Parathyroid adenoma (tissue), 2 donors: Measurements from ENCODE around the gene CUL9.

Experiments
- H2AFZ ChIP-seq: fragments of 300-600 bp; sonication (generic); one replicate; pipeline ENCODE4 v1.7.0; 2017; ENCODE audit warnings: antibody characterized with exemption, mild to moderate bottlenecking
- H3K27ac ChIP-seq: fragments of 300-600 bp; sonication (generic); one replicate; pipeline ENCODE4 v1.7.0; 2017
- H3K27me3 ChIP-seq: fragments of 300-600 bp; sonication (generic); one replicate; pipeline ENCODE4 v1.7.0; 2017; ENCODE audit warnings: low read length; ENCODE audit not compliant: control insufficient read depth, insufficient read depth
- H3K36me3 ChIP-seq: fragments of 300-600 bp; sonication (generic); one replicate; pipeline ENCODE4 v1.7.0; 2017; ENCODE audit warnings: low read length; ENCODE audit not compliant: control insufficient read depth, insufficient read depth
- H3K4me1 ChIP-seq: fragments of 300-600 bp; sonication (generic); one replicate; pipeline ENCODE4 v1.7.0; 2017; ENCODE audit warnings: control low read depth
- H3K4me2 ChIP-seq: fragments of 300-600 bp; sonication (generic); one replicate; pipeline ENCODE4 v1.7.0; 2017; ENCODE audit warnings: low read length
- H3K4me3 ChIP-seq: fragments of 300-600 bp; sonication (generic); one replicate; pipeline ENCODE4 v1.7.0; 2017; ENCODE audit warnings: low read depth, low read length
- H3K79me2 ChIP-seq: fragments of 300-600 bp; sonication (generic); one replicate; pipeline ENCODE4 v1.7.0; 2017; ENCODE audit warnings: control low read depth
- H3K9ac ChIP-seq: fragments of 300-600 bp; sonication (generic); one replicate; pipeline ENCODE4 v1.7.0; 2017; ENCODE audit warnings: mild to moderate bottlenecking
- H3K9me3 ChIP-seq: fragments of 300-600 bp; sonication (generic); one replicate; pipeline ENCODE4 v1.7.0; 2017; ENCODE audit warnings: low read length; ENCODE audit not compliant: control insufficient read depth
- TF ChIP-seq, protein P1 (sequence below): fragments of 300-600 bp; sonication (generic); IDR thresholded peaks from one replicate; pipeline ENCODE4 v1.7.0; 2017; ENCODE audit warnings: antibody characterized with exemption, mild to moderate bottlenecking
- donor health status: primary hyperparathyroidism.

CUL9 gene

DNA sequence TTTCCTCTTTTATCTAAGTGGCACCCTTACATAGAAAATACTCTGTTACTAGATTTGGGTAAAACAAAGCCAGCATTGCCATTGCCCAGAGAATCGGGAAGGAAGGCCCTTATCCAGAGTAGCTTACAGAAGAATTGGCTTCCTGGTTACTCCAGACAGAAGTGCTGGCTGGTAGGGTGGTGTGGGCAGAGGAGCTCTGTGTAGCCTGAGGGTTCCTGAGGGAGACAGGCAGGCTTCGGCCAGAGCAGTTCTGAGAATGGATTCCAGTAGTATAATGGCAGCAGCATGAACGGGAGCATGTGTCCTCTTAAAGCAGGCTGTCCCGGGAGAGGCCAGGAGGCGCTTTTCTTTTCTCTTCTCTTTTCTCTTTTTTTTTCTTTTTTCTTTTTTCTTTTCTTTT is 11.9 kb downstream of the CUL9 start:
- Histone ChIP-seq H3K4me3 (no peak overlapping the region), H3K36me3 (no peaks in the 10 kb centered on the region)
- TF ChIP-seq, protein P1, sequence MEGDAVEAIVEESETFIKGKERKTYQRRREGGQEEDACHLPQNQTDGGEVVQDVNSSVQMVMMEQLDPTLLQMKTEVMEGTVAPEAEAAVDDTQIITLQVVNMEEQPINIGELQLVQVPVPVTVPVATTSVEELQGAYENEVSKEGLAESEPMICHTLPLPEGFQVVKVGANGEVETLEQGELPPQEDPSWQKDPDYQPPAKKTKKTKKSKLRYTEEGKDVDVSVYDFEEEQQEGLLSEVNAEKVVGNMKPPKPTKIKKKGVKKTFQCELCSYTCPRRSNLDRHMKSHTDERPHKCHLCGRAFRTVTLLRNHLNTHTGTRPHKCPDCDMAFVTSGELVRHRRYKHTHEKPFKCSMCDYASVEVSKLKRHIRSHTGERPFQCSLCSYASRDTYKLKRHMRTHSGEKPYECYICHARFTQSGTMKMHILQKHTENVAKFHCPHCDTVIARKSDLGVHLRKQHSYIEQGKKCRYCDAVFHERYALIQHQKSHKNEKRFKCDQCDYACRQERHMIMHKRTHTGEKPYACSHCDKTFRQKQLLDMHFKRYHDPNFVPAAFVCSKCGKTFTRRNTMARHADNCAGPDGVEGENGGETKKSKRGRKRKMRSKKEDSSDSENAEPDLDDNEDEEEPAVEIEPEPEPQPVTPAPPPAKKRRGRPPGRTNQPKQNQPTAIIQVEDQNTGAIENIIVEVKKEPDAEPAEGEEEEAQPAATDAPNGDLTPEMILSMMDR, result no peak

DNA sequence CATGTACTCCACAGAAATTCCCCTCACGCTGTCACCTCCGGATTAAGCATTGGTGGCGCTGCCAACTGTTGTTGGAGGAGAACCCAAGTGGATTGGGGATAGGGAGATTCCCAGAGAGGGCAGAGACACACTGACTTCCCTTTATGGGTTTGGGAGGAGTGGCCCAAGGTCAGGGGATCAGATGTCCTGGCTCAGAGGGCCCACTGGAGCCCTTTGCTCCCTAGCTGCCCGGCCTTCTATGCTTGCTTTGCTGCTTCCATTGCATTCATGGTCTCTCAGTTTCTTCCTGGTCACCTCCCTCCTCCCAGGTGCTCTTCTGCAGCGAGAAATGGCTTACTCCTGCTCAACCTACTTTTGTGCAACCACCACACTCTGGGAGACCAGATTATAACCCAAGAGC is 14.3 kb downstream of the CUL9 start:
- Histone ChIP-seq H3K9ac (no peak overlapping the region), H3K36me3 (no peaks in the 10 kb centered on the region), H3K9me3 (no peaks in the 10 kb centered on the region), H3K79me2 (no peaks in the 10 kb centered on the region), H3K27ac (no peak overlapping the region), H2AFZ (no peak overlapping the region), H3K4me2 (no peak overlapping the region), H3K4me3 (no peak overlapping the region), H3K27me3 (no peaks in the 10 kb centered on the region), H3K4me1 (no peaks in the 10 kb centered on the region)
- TF ChIP-seq, protein P1, result no peak

More for the DNA sequence above, 11.9 kb downstream of the CUL9 start:
- Histone ChIP-seq H3K4me1 (no peaks in the 10 kb centered on the region), H2AFZ (no peak overlapping the region), H3K9me3 (no peaks in the 10 kb centered on the region), H3K9ac (no peak overlapping the region), H3K27me3 (no peaks in the 10 kb centered on the region), H3K4me2 (no peak overlapping the region), H3K79me2 (no peaks in the 10 kb centered on the region), H3K27ac (no peak overlapping the region)

DNA sequence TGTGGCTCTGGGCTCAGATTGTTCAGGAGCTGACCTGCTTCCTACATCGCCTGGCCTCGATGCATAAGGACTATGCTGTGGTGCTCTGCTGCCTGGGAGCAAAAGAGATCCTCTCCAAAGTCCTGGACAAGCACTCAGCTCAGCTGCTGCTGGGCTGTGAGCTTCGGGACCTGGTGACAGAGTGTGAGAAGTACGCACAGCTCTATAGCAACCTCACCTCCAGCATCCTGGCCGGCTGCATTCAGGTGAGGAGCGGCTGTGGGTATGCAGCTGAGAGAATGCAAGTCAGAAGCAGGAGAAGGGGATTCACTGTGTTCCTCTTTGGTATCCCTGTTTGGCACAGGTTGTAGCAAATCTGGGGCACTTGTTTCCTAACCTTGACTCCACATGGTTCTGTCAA is 17.9 kb downstream of the CUL9 start:
- H3K36me3 ChIP-seq, result no peaks in the 10 kb centered on the region
- TF ChIP-seq, protein P1, result no peak
- no peaks in the 10 kb centered on the region for H3K9me3 ChIP-seq

DNA sequence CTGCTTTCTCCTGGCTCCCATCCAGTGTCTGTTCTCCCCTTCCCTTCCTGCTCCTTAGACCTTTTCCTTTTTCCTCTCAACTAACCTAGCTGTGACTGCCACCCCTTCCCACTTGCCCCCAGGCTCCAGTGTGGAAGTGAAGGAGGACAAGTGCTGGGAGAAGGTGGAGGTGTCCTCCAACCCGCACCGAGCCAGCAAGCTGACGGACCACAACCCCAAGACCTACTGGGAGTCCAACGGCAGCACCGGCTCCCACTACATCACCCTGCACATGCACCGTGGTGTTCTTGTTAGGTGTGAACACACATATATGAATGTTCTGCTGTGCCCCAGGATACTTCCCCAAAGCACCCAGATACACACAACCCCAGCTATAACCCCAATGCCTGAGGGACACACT is 18.5 kb downstream of the CUL9 start:
- H3K4me1 ChIP-seq, result no peaks in the 10 kb centered on the region
- H3K27ac ChIP-seq, result no peak overlapping the region
- H3K9me3 ChIP-seq, result no peaks in the 10 kb centered on the region
- no peaks in the 10 kb centered on the region for H3K36me3 ChIP-seq
- TF ChIP-seq, protein P1, result no peak
- H2AFZ ChIP-seq, result no peak overlapping the region
- no peak overlapping the region for H3K4me3 ChIP-seq
- no peak overlapping the region for H3K4me2 ChIP-seq
- no peaks in the 10 kb centered on the region for H3K27me3 ChIP-seq
- no peak overlapping the region for H3K9ac ChIP-seq
- no peaks in the 10 kb centered on the region for H3K79me2 ChIP-seq

More for the DNA sequence above, 17.9 kb downstream of the CUL9 start:
- no peak overlapping the region for H3K27ac ChIP-seq
- no peak overlapping the region for H3K4me3 ChIP-seq
- H3K27me3 ChIP-seq, result no peaks in the 10 kb centered on the region
- H3K4me2 ChIP-seq, result no peak overlapping the region
- H3K9ac ChIP-seq, result no peak overlapping the region
- H2AFZ ChIP-seq, result no peak overlapping the region
- H3K4me1 ChIP-seq, result no peaks in the 10 kb centered on the region
- no peaks in the 10 kb centered on the region for H3K79me2 ChIP-seq

DNA sequence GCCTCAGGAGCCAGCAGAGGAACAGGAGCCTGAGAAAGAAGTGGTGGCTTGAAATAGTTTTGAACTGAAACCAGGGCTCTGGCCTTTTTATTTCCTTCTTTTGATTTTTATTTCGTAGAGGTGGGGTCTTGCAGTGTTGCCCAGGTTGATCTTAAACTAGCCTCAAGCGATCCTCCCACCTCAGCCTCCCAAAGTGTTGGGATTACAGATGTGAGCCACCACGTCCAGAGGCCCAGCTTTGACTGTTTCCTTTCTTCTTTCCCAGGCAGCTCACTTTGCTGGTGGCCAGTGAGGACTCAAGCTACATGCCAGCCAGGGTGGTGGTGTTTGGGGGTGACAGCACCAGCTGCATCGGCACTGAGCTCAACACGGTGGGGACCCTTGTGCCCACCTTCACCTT is 20.5 kb downstream of the CUL9 start:
- Histone ChIP-seq H3K9me3 (no peaks in the 10 kb centered on the region), H3K4me2 (no peak overlapping the region), H3K79me2 (no peaks in the 10 kb centered on the region), H3K4me1 (no peaks in the 10 kb centered on the region), H3K27ac (no peak overlapping the region), H3K27me3 (no peaks in the 10 kb centered on the region), H2AFZ (no peak overlapping the region), H3K36me3 (no peaks in the 10 kb centered on the region), H3K9ac (no peak overlapping the region), H3K4me3 (no peak overlapping the region)
- TF ChIP-seq, protein P1, result no peak
